Pons (tissue), 1 donor: ENCODE results near the gene EXOC6B.

Source experiments
- DNase-seq: peaks from one replicate; pipeline ENCODE4 v3.0.0-alpha.2; 2016; ENCODE audit warnings: low spot score

Gene EXOC6B

DNA sequence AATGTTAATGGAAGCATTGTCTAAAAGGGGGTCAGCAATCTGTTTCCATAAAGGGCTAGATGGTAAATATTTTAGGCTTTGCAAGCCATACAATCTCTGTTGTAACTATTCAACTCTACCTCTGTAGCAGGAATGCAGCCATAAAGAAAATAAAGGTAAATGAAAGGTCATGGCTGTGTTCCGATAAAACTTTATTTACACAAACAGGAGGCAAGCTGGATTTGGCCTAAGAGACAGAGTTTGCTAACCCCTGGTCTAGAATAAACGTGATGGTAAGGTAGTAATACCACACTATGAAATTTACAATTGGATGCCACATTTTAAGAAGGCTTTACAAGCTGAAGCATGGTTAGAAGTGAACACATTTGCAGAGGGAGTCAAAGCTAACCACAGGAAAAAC, 91.4 kb downstream of the EXOC6B start:
- DNase-seq = no peak

DNA sequence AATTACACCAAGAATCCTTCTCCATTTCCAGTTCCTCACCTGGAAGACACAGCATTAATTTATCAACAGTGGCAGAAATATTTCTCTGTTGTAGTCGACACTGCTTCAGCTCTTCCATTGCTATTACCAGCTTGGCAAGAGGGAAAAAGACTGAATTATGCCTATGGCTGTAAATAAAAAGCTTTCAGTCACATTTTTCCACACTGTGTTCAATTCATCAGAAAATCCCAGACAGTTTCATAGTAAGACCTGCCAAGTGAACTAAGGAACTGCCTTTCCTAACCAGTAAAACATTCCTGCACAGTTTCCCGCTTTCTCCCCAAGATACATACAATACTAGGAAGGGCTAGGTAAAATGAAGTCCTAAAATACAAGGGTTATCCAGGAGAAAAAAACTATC, 94.7 kb downstream of the EXOC6B start:
- no peak for DNase-seq

DNA sequence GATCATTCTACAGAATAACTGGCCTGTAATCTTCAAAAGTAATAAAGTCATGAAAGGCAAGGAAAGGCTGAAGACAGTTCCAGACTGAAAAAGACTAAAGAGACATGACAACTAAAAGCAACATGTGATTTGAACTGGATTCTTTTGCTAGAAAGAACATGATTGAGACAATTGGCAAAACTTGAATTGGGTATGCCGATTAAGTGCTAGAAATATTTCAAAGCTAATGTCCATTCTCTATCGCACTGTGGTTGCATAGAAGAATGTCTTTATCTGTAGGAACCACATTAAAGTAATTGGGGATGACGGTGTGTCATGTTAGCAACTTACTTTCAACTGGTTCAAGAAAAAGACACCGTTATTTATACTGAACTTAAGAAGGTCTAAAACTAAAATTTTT, 98.5 kb downstream of the EXOC6B start:
- DNase-seq = no peak

DNA sequence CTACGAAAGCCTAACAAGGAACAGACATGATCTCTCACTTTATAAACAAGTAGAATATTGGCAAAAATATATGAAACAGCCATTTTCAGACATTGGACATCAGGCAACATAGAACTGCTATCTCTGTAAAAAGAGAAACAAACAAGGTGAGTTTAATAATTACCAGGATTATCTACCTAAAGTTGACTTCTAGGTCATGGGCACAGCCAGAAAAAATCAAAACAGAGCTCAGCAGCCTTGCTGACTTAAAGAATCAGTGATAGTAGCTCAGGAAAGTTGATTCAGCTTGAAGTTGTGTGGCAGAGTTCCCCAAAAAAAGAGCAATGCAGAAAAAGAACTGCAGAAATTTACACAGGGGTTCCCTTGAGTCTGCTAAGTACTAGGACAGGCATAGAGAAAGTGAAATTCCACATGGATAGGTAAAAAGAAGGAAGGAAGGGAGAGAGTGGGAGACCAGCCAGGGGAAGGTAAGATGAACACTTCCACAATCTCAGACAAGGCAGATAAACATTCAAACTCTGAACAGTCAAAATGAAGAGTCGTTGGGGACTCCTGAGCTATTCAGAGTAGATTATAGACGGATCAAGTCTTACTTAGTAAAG, 102.0 kb downstream of the EXOC6B start:
- DNase-seq = no peak

DNA sequence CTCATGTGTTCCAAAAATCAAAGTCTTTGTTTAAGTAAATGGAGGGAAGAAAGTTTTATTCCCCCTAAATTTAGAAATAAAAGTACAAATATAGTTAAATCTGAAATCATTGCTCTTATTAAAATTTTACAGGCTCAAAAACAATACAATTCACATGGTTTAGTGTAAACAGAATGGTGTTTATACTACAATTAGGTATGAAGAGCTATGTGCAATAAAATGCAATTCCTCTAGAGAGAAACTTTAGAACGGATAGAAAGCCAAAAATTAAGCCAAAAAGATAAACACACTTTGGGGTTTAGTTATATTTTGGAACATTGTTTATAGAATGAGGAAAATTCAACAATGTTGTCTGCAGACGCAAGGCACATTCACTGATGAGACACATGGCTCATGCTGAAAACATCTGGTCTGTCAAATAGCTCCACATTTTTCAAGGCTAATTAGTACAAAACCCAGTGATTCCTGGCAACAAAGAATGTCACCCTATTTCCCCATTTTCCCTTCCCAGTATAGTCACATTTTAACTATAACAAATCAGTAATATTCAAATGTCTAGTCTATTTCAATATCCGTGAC, 103.3 kb downstream of the EXOC6B start:
- DNase-seq = no peak

DNA sequence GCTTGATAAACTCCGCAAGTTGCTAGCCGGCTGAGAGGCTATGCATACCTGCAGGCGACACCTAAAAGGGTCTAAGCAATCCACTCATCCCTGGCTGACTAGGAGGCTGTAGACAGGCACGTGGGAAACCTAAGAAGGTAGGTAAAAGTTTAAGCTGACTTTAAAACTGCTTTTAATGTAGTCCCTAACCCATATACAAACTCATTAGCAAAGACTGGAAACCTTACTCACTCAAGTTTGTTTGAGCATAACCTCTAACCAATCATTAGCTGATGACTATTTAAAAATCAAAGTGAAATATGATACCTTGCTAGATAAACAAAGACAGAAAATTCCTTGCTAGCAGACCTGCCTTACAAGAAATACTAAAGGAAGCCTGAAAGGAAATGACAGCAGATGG, 106.4 kb downstream of the EXOC6B start:
- DNase-seq = no peak

DNA sequence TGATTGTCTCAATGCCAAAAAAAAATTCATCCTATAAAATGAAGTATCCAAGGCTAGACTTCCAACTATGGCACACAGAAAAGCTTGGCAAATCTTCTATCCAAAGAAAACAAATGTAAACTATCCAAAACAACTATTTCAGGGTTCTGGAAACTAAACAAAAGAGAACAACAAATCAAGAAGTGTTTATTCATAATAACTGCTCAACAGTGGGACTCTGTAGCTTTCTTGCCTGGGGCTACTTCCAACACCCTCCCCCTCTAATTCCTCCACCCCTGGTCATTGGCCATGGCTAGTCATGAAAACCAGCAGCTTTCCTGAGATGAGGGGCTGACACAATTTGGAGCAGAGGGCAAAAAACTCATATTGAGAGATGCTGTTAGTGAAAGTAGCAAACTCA, 107.0 kb downstream of the EXOC6B start:
- no peak for DNase-seq

DNA sequence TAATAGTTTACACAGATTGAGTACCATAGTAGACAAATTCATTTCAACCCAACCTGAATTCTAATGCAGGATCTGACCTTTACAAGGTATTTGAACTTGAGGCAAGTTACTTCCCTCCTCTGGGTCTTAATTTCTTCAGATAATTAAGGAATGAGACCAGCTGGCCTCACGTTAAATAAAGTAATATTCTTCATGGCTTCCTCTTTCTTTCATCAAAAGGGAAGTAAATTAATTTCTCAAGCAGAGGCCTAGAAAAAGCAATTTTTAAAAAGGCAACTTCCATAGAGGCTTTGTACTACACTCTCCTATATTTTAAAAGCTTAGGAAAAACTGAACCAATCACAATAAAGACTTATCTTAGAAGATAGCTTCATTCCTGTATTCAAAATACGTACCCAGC, 109.2 kb downstream of the EXOC6B start:
- no peak for DNase-seq

DNA sequence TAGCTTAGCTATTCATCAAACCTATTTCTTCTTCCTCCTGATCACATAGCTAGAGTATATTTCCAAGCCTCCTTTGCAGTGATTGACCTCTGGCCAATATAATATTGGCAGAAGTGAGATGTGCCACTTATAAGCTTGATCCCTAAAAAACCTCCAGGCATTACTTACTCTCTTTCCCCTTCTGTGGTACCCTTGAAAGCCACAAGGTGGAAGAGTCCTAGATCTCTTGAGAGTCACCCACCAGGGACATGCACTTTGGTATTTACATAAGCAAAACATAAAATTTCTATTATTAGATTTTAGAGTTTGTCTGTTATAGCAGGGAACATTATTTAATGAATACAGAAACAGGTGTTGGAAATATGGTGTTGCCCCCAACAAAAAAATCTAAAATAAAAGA, 112.0 kb downstream of the EXOC6B start:
- DNase-seq = no peak

DNA sequence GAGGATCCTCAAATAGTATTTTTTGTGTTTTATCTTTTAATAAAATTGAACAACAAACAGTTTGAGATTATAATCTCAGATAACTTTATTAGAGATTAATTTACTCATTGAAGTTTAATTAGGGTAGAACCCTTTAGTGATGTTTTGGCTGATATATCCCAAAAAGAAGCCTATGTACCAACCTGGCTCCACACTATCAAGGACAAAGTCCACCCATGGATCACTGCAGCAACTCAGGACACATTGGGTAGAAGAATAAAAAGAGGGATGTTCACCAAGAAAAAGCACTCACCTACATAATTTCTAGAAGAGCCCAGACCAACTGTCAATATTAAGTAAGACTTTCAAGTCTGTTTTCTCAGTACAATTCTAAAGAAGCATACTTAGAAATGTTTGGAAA, 112.9 kb downstream of the EXOC6B start:
- no peak for DNase-seq

DNA sequence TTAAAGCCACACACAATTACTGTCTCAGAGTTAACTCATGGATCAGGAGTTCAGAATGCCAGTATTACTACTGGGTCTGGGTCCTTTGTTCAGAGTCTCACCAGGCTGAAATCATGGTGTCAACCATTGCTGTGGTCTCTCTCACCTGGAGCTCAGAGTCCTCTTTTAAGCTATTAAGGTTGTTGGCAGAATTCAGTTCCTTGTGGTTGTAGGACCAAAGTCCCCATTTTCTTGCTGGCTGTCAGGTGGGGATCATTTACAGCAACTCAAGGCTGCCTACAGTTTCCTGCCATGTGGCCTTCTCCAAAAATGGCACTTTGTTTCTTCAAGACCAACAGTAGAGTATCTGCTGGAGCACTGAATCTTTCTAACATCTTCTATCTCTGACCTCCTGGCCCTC, 113.5 kb downstream of the EXOC6B start:
- DNase-seq = no peak

DNA sequence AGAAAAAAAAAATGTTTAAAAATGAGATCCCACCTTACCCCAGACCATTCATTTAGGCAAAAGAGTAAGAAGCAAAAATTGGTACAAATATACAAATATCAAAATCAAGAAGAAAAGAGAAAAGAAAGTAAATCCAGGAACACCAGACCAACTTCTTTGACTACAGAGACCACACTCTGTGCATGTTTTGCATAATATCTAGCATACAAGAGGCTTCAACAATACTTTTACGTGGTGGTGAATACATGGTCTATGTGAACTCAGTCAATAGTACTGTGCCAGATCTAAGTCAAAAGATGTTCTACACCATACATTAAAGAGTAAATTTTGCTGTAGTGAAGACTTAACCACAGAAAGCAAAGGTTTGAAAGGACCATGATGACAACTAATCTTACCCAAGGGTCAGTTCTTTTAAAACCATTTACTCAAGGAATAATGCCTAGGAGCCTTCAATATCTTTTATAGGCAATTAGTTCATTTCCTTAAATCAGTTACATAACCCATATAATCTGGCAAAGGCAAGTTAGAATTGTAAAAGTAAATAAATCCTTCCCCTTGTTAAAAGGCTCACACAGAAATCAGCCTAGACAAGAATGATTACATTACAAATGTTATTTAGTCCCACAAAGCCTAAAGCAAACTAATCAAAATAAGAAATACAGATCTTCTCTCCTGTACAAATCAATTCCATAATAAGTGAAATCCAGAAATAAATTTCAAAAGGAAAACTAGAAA, 115.2 kb downstream of the EXOC6B start:
- no peak for DNase-seq

DNA sequence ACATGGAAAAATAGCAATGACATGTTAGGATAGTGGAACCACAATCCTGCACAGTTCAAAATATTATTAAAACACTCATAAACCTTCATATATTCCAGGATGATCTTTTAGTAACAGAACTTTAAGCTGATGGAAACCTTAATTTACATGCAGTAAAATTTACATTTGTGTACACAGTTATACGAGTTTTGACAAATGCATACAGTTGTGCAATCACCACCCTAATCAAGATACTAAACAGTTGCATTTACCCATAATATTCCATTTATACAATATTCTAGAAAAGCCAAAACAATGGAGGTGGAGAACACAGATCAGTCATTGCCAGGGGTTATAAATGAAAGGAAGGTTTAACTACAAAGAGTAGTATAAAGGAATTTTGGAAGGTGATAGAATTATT, 117.6 kb downstream of the EXOC6B start:
- no peak for DNase-seq

DNA sequence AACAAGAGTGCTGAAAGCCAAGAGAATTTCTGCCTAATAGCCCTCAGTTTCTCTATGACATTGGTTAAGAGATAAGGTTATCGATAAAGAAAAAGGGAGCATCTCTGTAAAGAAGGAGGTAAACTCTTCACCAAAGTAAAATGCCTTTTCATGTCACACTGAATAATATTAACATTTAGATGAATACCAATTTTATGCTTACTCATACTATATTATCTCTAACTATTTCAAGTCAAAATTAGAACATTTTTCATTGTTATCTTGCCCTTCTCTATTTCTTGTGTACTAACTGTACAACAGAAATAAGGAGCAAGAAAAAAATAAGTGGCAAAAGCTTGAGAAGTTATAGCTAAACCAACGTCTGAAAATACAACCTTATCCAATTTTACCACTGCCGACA, 127.5 kb downstream of the EXOC6B start:
- DNase-seq = no peak

DNA sequence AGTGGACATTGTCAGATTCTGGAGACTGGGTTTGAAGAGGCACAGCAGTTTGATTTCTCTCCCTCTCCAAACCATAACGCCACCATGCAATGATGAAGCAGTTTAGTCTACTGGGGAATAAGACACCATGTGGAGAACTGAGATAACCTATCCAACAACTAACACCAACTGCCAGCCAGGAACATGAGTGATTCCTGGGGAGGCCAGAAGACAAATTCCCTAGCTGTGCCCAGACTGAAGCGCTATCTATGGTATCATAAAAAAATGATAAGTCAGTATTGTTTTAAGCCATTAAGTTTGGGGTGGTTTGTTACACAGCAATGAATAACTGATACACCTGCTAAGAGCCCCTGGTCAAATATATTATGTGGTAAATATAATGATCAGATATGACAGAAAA, 129.3 kb downstream of the EXOC6B start:
- no peak for DNase-seq

DNA sequence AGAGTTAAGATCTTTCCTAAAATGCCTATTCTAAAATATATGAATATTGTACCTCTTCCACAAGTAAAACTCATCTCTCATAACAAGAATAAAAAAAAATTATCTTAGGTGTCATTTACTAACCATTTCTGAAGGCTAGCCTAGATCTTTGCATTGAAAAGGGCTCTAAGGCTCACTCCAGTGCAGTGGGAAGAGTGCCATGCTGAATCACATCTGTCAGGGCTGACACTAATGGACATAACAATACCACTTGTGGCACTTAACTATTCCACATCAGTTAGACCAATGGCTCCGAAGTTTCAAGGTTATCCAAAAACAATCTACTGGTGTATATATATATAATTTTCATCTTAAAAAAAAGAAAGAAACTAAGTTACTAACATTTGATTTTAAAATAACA, 130.2 kb downstream of the EXOC6B start:
- no peak for DNase-seq

DNA sequence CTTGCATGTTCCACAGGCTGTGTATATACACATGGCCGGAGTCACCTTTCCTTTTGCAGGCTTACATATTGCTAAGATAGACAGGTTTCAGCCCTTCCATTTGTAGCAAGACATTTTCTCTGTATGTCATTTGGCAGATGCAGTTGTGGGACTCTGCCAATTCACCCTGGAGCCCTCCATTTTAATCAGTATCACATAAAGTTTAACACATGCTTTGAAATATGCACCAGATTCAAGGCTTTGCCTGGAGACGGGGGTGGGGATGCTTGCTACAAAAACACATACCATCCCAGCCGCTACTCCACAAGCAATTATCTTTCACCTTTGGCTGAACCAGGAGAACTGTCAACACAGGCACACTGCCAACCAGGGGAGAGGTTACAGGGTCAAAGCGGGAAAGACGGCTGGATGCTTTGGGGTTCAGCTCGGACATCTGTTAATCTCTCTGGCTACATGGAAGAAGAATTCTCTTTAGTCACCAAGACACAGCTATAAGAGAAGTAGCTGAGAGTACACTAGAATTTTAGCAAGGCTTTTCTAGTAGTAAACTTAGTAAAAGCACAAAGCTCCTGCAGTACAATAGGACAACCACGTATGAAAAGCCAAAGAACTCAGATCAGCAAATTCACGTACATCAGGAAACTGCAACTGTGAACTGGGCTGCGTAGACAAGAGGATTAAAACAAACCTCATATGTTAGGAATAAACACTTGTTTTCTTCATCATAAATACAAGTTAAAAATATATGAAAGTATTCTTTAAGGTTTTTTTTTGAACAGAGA, 130.9 kb downstream of the EXOC6B start:
- DNase-seq = no peak

DNA sequence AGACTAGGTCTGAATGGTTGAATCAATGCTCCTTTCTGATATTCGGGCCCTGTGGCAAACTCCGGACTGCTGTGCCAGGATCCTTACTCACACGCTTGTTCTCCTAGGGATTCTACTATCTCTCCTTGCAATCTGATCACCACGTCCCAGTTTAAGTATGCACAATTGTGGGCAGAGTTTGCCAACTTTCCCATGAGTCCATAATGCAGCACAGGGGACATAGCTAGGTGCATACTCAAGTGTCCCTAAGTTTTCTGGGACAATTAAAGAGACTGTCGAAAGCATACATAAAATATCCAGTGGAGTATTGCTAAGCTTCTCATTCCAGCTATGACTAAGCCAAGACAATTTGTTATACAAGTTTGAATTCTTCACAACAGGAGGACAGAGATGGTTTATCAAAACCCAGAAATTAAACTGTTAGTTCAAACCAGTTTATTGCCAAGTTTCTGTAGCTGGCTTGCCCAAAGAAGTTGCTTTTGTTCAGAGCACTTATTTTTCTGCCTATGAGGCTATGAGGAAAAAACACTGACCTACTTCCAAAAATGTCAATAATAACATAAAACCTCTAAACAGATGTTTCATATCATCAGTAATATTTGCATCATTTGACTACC, 136.1 kb downstream of the EXOC6B start:
- no peak for DNase-seq

DNA sequence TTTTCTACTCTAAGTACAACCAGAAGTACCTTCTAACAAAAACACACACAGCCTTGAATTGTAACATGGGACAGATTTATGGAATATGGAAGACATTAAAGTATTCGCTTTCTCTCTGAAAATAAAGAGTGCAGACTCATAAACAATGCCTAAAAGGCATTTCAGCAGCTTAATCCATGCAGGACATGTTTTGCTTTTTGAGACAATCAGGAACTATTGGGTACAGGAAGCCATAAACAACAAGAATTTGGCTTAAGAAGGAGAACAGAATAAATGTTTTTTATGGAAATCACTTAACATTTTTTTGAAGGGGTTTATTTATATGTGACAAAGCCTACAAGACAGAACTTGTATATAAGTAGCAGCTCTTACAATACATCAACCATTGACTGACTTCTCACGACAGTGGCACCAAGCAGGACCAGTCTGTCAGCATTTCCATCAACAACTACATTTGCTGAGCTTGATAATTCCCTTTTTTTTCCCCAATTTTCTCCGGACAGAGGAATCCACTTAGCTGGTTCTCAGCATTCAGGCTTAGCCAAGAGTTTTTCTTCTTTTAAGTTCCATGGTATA, 140.1 kb downstream of the EXOC6B start:
- no peak for DNase-seq

DNA sequence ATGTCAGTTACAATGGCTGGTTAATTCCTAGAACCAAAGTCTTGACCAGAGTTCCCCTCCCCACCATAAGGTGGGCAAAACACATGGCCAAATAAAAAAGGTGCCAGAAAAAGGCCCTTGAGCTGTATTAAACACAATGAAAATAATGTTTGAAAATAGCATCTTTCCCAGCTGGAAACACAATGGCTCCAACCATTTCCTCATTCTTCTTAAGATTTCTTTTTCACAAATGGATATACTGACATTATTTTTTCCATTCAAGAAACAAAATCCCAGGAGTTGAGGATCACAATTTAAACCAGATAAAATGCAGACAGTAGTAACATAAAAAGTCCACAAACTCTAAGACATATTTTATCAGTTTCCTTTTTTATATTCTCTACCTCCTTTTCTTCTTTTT, 143.8 kb downstream of the EXOC6B start:
- DNase-seq = no peak

DNA sequence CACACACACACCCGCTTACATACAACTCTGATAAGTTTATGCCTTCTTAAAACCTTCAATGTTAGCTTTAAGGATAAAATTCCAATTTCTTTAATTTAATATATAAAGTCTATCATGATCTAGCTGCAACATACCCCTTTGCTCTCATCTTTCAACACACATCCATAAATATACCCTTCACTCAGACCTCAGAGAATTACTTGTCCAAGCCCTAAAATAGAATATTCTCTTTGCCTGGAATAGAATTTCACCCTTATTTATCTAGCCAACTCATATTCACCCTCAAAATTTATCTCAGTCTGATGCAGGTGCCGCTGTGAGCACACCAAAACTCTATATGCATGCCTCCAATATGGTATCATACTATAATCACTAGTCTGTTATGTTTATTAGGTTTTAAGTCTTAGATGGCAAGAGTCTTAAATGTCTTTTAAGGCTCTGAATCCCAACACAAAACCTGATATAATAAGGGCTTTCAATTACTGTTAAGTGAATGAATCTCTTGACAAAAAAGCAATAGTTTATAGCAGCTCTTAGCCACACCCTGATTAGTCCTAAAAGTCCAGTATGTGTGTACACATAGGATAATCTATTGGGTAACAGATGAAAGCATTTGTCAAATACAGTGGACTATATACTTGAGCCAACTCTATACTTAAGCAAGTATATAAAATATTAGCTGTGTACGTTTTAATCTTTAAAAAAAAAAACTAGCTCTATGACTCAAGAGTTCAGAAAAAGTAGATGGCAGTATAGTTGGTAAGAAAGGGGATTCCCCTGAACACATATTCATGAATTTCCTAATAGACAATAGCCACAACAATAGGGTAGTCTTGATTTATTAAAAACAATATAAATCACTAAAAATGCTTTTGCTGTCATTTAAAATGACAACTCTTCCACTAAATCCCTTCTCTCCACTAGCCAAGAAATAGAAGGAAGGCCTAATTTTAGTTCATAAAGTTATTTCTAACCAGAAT, 144.5 kb downstream of the EXOC6B start:
- no peak for DNase-seq
